GM23338 (cell line): ENCODE measurements around the gene MAGEA3.

Experiments used
- CREB1 ChIP-seq: fragments of 250-450 bp; sonication (Bioruptor Pico); IDR thresholded peaks from 2 replicates; pipeline ENCODE4 v1.5.0; 2020; ENCODE audit warnings: low read depth, mild to moderate bottlenecking, moderate library complexity
- CTCF ChIP-seq, 2 experiments: fragments of 200-600 bp in 1 of 2; sonication (generic) in 1 of 2; conservative IDR thresholded peaks; 2 replicates each; pipeline versions ENCODE4 v1.5.1 to v1.6.1; 2016 to 2017; ENCODE audit warnings: antibody characterized with exemption in 2 of 2, low read depth in 2 of 2, mild to moderate bottlenecking in 2 of 2, moderate library complexity in 1 of 2
- ETS1 ChIP-seq: IDR thresholded peaks from 2 replicates; pipeline ENCODE4 v1.6.1; 2016; ENCODE audit warnings: antibody characterized with exemption
- EZH2 ChIP-seq: fragments of 200-600 bp; sonication (generic); IDR thresholded peaks from one replicate; pipeline ENCODE4 v1.8.0; 2017; ENCODE audit warnings: antibody characterized with exemption, mild to moderate bottlenecking, low read depth; ENCODE audit not compliant: unreplicated experiment
- EZH2phosphoT487 ChIP-seq: fragments of 200-600 bp; sonication (generic); IDR thresholded peaks from one replicate; pipeline ENCODE4 v1.8.1; 2018; ENCODE audit warnings: antibody characterized with exemption; ENCODE audit not compliant: unreplicated experiment
- JUNB ChIP-seq: IDR thresholded peaks from one replicate; pipeline ENCODE4 v1.6.1; 2016; ENCODE audit warnings: antibody characterized with exemption; ENCODE audit not compliant: unreplicated experiment
- NANOG ChIP-seq: IDR thresholded peaks from 2 replicates; pipeline ENCODE4 v1.6.1; 2016; ENCODE audit warnings: antibody characterized with exemption, borderline replicate concordance
- POLR2AphosphoS5 ChIP-seq: IDR thresholded peaks from 2 replicates; pipeline ENCODE4 v1.6.1; 2016; ENCODE audit warnings: antibody characterized with exemption, low read depth
- STAT1 ChIP-seq: IDR thresholded peaks from one replicate; pipeline ENCODE4 v1.6.1; 2016; ENCODE audit warnings: antibody characterized with exemption; ENCODE audit not compliant: unreplicated experiment
- ZNF114 ChIP-seq: fragments of 250-450 bp; sonication (Bioruptor Pico); IDR thresholded peaks from 2 replicates; pipeline ENCODE4 v1.5.0; 2020; ENCODE audit warnings: mild to moderate bottlenecking, moderate library complexity
- ZNF331 ChIP-seq: fragments of 250-450 bp; sonication (Bioruptor Pico); IDR thresholded peaks from 2 replicates; pipeline ENCODE4 v1.5.0; 2020; ENCODE audit warnings: low read depth, mild to moderate bottlenecking, moderate library complexity

GRCh38 chrX:152652060-152652459 lies 46.5 kb upstream of the MAGEA3 start:
- TF ChIP-seq JUNB (no peak), CTCF (conservative IDR thresholded peaks at IDR 0.05; ENCODE audit: low read depth in 2 of 2) (no peak), ETS1 (no peak), ZNF114 (CRISPR knock-in tag) (no peak), ZNF331 (CRISPR knock-in tag) (no peak), STAT1 (no peak), EZH2phosphoT487 (no peak), POLR2AphosphoS5 (no peak), CREB1 (CRISPR knock-in tag) (no peak), NANOG (no peak), EZH2 (no peak)
